Mucosa of descending colon (tissue), 3 donors: Measurements from ENCODE around the gene NCOA4. TPM values are rescaled to one million over a fixed set of nuclear protein-coding genes. Genes with fewer than 3 reads are reported as not detected.

ENCODE experiments used
- ATAC-seq: fragments of 200-7000 bp; cut with Tn5 transposase; one replicate; pipeline ENCODE4 v1.9.1; 2020; ENCODE audit warnings: mild to moderate bottlenecking, moderate library complexity
- DNase-seq, 3 donors: peaks; one replicate each; pipeline ENCODE4 v3.0.0-alpha.2; 2020
- H3K36me3 ChIP-seq: fragments of 200-600 bp; one replicate; pipeline ENCODE4 v1.8.0; 2021; ENCODE audit warnings: low read depth, mild to moderate bottlenecking
- H3K4me1 ChIP-seq: fragments of 200-600 bp; one replicate; pipeline ENCODE4 v1.8.0; 2021; ENCODE audit warnings: low read depth, mild to moderate bottlenecking
- H3K4me3 ChIP-seq: fragments of 200-600 bp; one replicate; pipeline ENCODE4 v1.8.0; 2021; ENCODE audit warnings: mild to moderate bottlenecking
- H3K9me3 ChIP-seq: fragments of 200-600 bp; one replicate; pipeline ENCODE4 v1.8.0; 2021; ENCODE audit warnings: mild to moderate bottlenecking
- intact Hi-C, 2 donors: fragments of 100-400 bp; cut with DNase I in 1 of 2; cut with micrococcal nuclease in 1 of 2; formaldehyde crosslinking; loops; one replicate each; pipeline versions ENCODE4 v1.11.0 to v1.11.1; 2022; cut with DNase I, micrococcal nuclease
- total RNA-seq, 3 donors: library from RNA; stranded (reverse); fragmentation: NEBNext Ultra II Directional in 2 of 3; extraction: Animal tissue kit (Norgen Biotek cat#: 25700) in 2 of 3; gene quantifications; one replicate each; pipeline versions ENCODE4 v1.2.1 to v1.2.4, GENCODE V29; 2021 to 2023
- TF ChIP-seq, protein P1 (sequence below): fragments of 200-600 bp; IDR thresholded peaks from one replicate; pipeline ENCODE4 v1.8.0; 2022; ENCODE audit warnings: antibody characterized with exemption, mild to moderate bottlenecking
- donor health status: DM: no; HTN: no; CAD: no; lungs with moderate emphysema.
- donor health status: DM: no; HTN: no; CAD: no.
- donor health status: DM: no; HTN: yes; CAD: no.

NCOA4 gene
- total RNA-seq, 3 donors from 2014 or later: 183 to 206 (median 193) TPM

DNA sequence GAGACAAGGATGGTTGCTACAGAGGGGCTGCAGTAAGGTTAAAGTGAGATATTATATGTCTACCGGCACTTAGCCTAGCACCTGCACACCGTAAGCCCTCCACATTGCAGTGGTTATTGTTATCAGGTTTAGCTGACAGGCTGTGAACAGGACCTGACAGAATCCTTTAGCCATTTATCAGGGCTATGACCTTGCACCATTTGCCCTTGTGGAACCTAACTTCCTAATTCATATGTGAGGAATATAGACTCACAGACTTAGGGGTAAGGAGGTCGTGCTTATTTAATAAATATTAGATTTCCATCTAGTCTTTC lies 10.1 kb downstream of the NCOA4 start:
- ATAC-seq: no peak
- TF ChIP-seq, protein P1, sequence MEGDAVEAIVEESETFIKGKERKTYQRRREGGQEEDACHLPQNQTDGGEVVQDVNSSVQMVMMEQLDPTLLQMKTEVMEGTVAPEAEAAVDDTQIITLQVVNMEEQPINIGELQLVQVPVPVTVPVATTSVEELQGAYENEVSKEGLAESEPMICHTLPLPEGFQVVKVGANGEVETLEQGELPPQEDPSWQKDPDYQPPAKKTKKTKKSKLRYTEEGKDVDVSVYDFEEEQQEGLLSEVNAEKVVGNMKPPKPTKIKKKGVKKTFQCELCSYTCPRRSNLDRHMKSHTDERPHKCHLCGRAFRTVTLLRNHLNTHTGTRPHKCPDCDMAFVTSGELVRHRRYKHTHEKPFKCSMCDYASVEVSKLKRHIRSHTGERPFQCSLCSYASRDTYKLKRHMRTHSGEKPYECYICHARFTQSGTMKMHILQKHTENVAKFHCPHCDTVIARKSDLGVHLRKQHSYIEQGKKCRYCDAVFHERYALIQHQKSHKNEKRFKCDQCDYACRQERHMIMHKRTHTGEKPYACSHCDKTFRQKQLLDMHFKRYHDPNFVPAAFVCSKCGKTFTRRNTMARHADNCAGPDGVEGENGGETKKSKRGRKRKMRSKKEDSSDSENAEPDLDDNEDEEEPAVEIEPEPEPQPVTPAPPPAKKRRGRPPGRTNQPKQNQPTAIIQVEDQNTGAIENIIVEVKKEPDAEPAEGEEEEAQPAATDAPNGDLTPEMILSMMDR: no peak
- Histone ChIP-seq H3K4me3 (no peak overlapping the region), H3K9me3 (no peaks in the 10 kb centered on the region), H3K36me3 (no peaks in the 10 kb centered on the region), H3K4me1 (peaks cover 46% of the 10 kb centered on the region)
- intact Hi-C loops: no loop called here
- DNase-seq: no peak

DNA sequence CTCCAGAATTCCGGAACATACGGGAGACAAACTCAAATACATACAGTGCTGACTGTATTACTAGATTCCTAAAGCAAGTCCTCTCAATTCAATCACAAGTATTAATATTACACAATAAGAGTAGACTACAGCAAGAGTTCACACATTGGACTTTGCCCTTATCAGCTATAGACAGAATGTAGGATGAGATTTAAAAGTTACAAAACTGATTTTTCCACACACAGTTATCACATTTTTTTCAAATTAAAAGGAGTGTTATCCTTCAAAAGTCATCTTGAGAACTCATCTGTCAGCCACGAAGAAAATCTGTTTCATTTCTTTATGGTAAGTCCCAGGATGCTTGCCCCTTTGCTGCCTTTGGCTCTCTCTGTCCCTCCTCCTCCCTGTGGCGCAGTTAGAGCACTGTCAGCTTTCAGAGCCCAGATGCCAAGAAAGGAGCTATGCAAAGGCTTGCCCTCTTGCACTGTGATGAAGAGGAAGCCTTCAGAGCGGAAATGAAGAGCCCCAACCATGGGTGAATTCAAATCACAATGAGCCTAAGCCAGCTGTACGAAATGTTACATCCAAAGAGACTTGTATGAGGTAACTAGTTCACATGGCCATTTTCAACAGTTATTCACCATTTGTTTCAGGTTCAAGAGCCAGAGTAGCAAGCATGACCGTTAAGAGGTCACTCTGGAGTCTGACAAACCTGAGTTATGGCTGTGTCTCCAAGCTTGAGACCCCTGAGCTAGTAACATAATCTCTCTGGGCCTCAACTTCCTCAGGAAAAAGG lies 10.7 kb downstream of the NCOA4 start:
- intact Hi-C loops: no loop called here
- DNase-seq (peak in 1 of 3 donors; percentile 15), ATAC-seq (no peak)
- Histone ChIP-seq H3K4me1 (peaks cover 42% of the 10 kb centered on the region), H3K36me3 (no peaks in the 10 kb centered on the region), H3K4me3 (no peak overlapping the region), H3K9me3 (no peaks in the 10 kb centered on the region)
- TF ChIP-seq, protein P1: no peak

DNA sequence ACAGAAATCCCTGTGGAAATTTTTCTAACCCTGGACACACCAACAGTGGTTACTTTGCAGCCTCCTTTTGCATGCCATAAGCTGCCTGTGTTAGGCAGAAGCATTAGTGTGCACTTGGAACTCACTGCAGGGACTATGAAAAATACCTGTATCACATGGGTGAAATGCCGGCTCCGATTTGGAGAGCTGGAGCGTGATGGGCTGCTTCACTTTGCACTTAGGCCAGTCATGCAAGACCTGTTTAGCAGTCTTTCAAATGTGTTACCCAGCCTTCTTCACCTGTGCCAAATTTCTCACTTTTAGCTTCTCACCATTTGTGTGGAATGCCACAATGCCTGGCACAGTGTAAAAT lies 11.3 kb downstream of the NCOA4 start:
- intact Hi-C loops: no loop called here
- Histone ChIP-seq H3K4me3 (no peak overlapping the region), H3K4me1 (peaks cover 36% of the 10 kb centered on the region), H3K36me3 (no peaks in the 10 kb centered on the region), H3K9me3 (no peaks in the 10 kb centered on the region)
- TF ChIP-seq, protein P1: no peak
- DNase-seq (no peak), ATAC-seq (no peak)

DNA sequence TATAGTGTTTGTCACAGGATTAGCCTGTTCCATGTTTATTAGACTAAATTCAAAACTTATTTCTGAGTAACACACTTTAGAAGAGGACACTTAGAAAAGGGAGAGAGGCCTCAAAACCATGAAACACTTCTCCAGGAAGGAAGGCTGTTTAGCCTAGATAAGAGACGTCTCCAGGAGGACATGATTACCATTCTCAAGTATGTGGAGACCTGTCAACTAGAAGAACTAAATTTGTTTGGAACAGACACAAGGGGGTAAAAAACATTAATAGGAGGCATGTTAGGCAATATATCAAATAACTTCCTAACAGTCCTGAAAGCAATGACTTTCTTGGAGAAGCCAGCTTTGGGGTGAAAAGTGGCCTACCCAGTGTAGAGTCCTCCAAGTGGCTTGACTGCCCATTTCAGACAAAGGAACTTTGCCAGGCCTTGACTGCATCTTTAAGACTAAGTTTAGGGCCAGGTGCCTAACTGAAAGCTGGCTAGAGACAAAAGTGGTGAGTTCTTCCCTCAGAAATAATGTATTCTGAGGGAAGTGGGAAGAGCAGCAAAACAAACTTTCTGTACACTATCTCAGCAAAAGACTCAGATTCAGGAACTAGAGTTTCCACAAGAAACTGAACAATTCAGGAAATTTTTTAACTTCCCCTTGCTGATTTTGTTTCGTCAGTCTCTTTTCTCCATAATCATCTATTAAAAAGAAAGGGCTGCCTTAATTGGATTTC lies 11.8 kb downstream of the NCOA4 start:
- no peaks in the 10 kb centered on the region for H3K36me3 ChIP-seq
- H3K4me3 ChIP-seq: no peak overlapping the region
- ATAC-seq: no peak
- intact Hi-C loops: no loop called here
- H3K4me1 ChIP-seq: peaks cover 32% of the 10 kb centered on the region
- TF ChIP-seq, protein P1: no peak
- H3K9me3 ChIP-seq: no peaks in the 10 kb centered on the region
- DNase-seq: no peak

DNA sequence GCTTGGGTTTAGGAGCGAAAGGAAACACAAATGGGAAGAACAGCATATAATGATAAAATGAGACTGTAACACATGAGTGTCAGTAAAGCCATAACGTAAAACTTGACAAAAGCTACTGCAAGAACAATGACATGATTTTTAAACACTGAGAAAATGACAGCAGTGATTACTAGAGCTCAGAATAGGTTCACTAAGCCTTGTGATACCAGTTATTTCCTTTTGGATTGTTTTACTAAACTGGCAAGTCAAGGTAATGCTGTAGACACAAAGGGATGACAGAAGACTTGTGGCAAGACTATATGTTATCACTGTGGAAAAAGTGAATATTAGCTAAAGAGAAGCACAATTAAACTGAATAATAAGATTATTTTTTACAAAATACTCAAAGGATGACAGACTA lies 12.7 kb downstream of the NCOA4 start:
- H3K9me3 ChIP-seq: no peaks in the 10 kb centered on the region
- intact Hi-C loops: no loop called here
- H3K36me3 ChIP-seq: peaks cover 1% of the 10 kb centered on the region
- ATAC-seq (no peak), DNase-seq (no peak)
- H3K4me3 ChIP-seq: no peak overlapping the region
- TF ChIP-seq, protein P1: no peak
- peaks cover 24% of the 10 kb centered on the region for H3K4me1 ChIP-seq
